Neural progenitor cell (in vitro differentiated cells): ENCODE data around the gene SLC10A7.
A peak's percentile ranks its signal among the peaks of the same experiment; 100 is the strongest.

Experiments
- EZH2 ChIP-seq: fragments of 200-600 bp; sonication (generic); IDR thresholded peaks from 2 replicates; pipeline ENCODE4 v1.6.1; 2017; ENCODE audit warnings: antibody characterized with exemption, mild to moderate bottlenecking, moderate library complexity
- TF ChIP-seq, protein P1 (sequence below): fragments of 200-600 bp; sonication (generic); IDR thresholded peaks from 2 replicates; pipeline ENCODE4 v1.5.1; 2017; ENCODE audit warnings: antibody characterized with exemption, mild to moderate bottlenecking

DNA sequence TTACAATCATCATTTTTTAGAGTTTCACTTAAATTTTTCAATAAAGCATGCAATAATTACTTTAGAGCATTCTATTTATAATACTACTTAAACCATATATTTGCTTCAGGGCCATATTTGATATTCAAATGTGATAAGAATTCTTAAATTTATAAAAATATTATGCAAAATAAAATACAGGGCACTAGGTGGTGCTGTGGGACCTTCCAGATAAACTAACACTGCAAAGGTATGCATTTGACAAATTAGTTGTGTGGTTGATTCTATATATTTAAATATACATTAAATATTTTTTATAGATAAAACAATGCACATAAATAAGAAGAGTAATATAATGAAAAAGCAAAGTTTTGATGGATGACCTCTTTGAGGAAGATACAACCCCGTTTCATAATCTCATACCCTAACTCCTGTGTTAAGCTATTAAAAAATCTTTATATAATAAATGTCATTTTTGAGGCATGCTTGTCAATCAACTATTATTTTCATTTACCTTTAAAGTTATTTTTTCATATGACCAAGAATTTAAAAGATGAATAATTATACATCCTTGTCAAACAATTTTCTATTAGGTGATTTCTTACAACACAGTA lies 179.0 kb downstream of the SLC10A7 start:
- TF ChIP-seq, protein P1, sequence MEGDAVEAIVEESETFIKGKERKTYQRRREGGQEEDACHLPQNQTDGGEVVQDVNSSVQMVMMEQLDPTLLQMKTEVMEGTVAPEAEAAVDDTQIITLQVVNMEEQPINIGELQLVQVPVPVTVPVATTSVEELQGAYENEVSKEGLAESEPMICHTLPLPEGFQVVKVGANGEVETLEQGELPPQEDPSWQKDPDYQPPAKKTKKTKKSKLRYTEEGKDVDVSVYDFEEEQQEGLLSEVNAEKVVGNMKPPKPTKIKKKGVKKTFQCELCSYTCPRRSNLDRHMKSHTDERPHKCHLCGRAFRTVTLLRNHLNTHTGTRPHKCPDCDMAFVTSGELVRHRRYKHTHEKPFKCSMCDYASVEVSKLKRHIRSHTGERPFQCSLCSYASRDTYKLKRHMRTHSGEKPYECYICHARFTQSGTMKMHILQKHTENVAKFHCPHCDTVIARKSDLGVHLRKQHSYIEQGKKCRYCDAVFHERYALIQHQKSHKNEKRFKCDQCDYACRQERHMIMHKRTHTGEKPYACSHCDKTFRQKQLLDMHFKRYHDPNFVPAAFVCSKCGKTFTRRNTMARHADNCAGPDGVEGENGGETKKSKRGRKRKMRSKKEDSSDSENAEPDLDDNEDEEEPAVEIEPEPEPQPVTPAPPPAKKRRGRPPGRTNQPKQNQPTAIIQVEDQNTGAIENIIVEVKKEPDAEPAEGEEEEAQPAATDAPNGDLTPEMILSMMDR, result peak; percentile 73
- TF ChIP-seq EZH2, result no peak
